Subcutaneous adipose tissue (tissue), 4 donors: ENCODE results near the gene CAMTA2. TPM values are rescaled to one million over a fixed set of nuclear protein-coding genes. Genes with fewer than 3 reads are reported as not detected.

Experiments used
- CTCF ChIP-seq: fragments of 450-650 bp; IDR thresholded peaks from one replicate; pipeline ENCODE4 v1.5.1; 2016; ENCODE audit warnings: low read depth, mild to moderate bottlenecking, control low read depth, antibody characterized with exemption, moderate library complexity
- total RNA-seq, 4 donors: library from RNA; depleted of rRNA; stranded (reverse); fragments of >200 nt; gene quantifications; one replicate each; pipeline ENCODE4 v1.1.0, GENCODE V29; 2016

CAMTA2 gene
- total RNA-seq, 4 donors from 2014 or later = 11.4 to 21.9 (median 17.5) TPM

GRCh38 chr17:4998732-4999429 is 11.4 kb upstream of the CAMTA2 start:
- no peak for TF ChIP-seq CTCF

- no peak for TF ChIP-seq CTCF
Observed at GRCh38 chr17:4998027-4998731, 10.7 kb upstream of the CAMTA2 start.

- TF ChIP-seq CTCF = no peak
Observed at GRCh38 chr17:4997302-4998026, 10.0 kb upstream of the CAMTA2 start, which contains the start of the genes INCA1 and KIF1C. Gene INCA1, minus strand, starts transcription at chr17:4997522. Its CDS starts 3,085 bp downstream, at chr17:4994437. Gene KIF1C, plus strand, starts transcription at chr17:4997950. Its CDS starts 2,297 bp downstream, at chr17:5000247.

GRCh38 chr17:4994081-4994595 is 6.7 kb upstream of the CAMTA2 start:
- no peak for TF ChIP-seq CTCF

GRCh38 chr17:4987767-4988567 is 492 bp upstream of the CAMTA2 start:
- no peak for TF ChIP-seq CTCF

- no peak for TF ChIP-seq CTCF
Observed at GRCh38 chr17:4986403-4986802, 1.1 kb downstream of the CAMTA2 start.
